ENCODE results near the gene RAB11FIP2.

Gene RAB11FIP2

GRCh38 chr10:118042827-118043242 is 3.9 kb downstream of the RAB11FIP2 start:
- no peaks in the 10 kb centered on the region for H3K36me3 ChIP-seq (ENCODE audit: control insufficient read depth, insufficient read depth, low read length)
- no peak for TF ChIP-seq CTCF (IDR thresholded peaks at IDR 0.05; ENCODE audit: insufficient read depth, low read length, poor library complexity, severe bottlenecking)
- H3K27me3 ChIP-seq (replicated peaks; ENCODE audit: control insufficient read depth, insufficient read depth, low read length), result no peaks in the 10 kb centered on the region
- H3K4me3 ChIP-seq (replicated peaks; ENCODE audit: low read depth, low read length), result no peak overlapping the region
- no peak for DNase-seq (ENCODE audit: extremely low read depth, insufficient read length)

GRCh38 chr10:118042336-118042735 is 4.4 kb downstream of the RAB11FIP2 start:
- no peak for TF ChIP-seq CTCF (IDR thresholded peaks at IDR 0.05; ENCODE audit: insufficient read depth, low read length, poor library complexity, severe bottlenecking)

GRCh38 chr10:118041316-118041715 is 5.4 kb downstream of the RAB11FIP2 start:
- no peak for DNase-seq (ENCODE audit: extremely low read depth, insufficient read length)
- no peaks in the 10 kb centered on the region for H3K36me3 ChIP-seq (ENCODE audit: control insufficient read depth, insufficient read depth, low read length)
- no peak overlapping the region for H3K4me3 ChIP-seq (replicated peaks; ENCODE audit: low read depth, low read length)
- H3K27me3 ChIP-seq (replicated peaks; ENCODE audit: control insufficient read depth, insufficient read depth, low read length), result no peaks in the 10 kb centered on the region
- TF ChIP-seq CTCF (IDR thresholded peaks at IDR 0.05; ENCODE audit: insufficient read depth, low read length, poor library complexity, severe bottlenecking), result no peak

More at GRCh38 chr10:118042336-118042735, 4.4 kb downstream of the RAB11FIP2 start:
- Histone ChIP-seq H3K36me3 (ENCODE audit: control insufficient read depth, insufficient read depth, low read length) (no peaks in the 10 kb centered on the region), H3K27me3 (replicated peaks; ENCODE audit: control insufficient read depth, insufficient read depth, low read length) (no peaks in the 10 kb centered on the region), H3K4me3 (replicated peaks; ENCODE audit: low read depth, low read length) (no peak overlapping the region)
- no peak for DNase-seq (ENCODE audit: extremely low read depth, insufficient read length)

GRCh38 chr10:118036281-118036875 is 10.4 kb downstream of the RAB11FIP2 start:
- no peak for DNase-seq (ENCODE audit: extremely low read depth, insufficient read length)
- no peak for TF ChIP-seq CTCF (IDR thresholded peaks at IDR 0.05; ENCODE audit: insufficient read depth, low read length, poor library complexity, severe bottlenecking)
- Histone ChIP-seq H3K36me3 (ENCODE audit: control insufficient read depth, insufficient read depth, low read length) (peaks cover 2% of the 10 kb centered on the region; the same call in 1 of the 2 replicates), H3K27me3 (replicated peaks; ENCODE audit: control insufficient read depth, insufficient read depth, low read length) (no peaks in the 10 kb centered on the region), H3K4me3 (replicated peaks; ENCODE audit: low read depth, low read length) (no peak overlapping the region)

- Histone ChIP-seq H3K36me3 (ENCODE audit: control insufficient read depth, insufficient read depth, low read length) (peaks cover 2% of the 10 kb centered on the region; the same call in 1 of the 2 replicates), H3K27me3 (replicated peaks; ENCODE audit: control insufficient read depth, insufficient read depth, low read length) (no peaks in the 10 kb centered on the region), H3K4me3 (replicated peaks; ENCODE audit: low read depth, low read length) (no peak overlapping the region)
- TF ChIP-seq CTCF (IDR thresholded peaks at IDR 0.05; ENCODE audit: insufficient read depth, low read length, poor library complexity, severe bottlenecking), result no peak
- no peak for DNase-seq (ENCODE audit: extremely low read depth, insufficient read length)
Measured at GRCh38 chr10:118035354-118036005, 11.3 kb downstream of the RAB11FIP2 start.

Measured in GM06990 (cell line).